Measurements from ENCODE around the gene CNIH4. TPM values are rescaled to one million over a fixed set of nuclear protein-coding genes. Genes with fewer than 3 reads are reported as not detected.

Gene CNIH4
- total RNA-seq (10 to 100 TPM; 11.9 to 22.2 TPM), polyA plus RNA-seq (10 to 100 TPM; 36.1 to 40.2 TPM)

GRCh38 chr1:224356685-224357625 lies at the start of gene CNIH4:
Gene CNIH4 (plus strand): TSS chr1:224356879. CDS start chr1:224356925, 46 bp downstream.
- DNase-seq (ENCODE audit: low spot score) = peak; percentile 87
- H3K4me1 ChIP-seq (ENCODE audit: control insufficient read depth in 4 of 4, insufficient read depth in 4 of 4, low read length in 3 of 4) = peaks cover 0 to 10% (median 4%) of the 10 kb centered on the region in 4 donors
- H3K9me3 ChIP-seq (ENCODE audit: control insufficient read depth in 4 of 4, low read length in 3 of 4) = no peaks in the 10 kb centered on the region
- peak within 1 kb of the TSS; percentile 55 to 87 for H3K27ac ChIP-seq (ENCODE audit: low read depth in 1 of 2, low read length in 2 of 2)
- peak within 1 kb of the TSS; percentile 76 to 96 (median 95) for H3K4me3 ChIP-seq (ENCODE audit: low read depth in 1 of 3, low read length in 3 of 3)
- WGBS = under 1% methylated on average over 78 of the region's 78 CpGs
- H3K36me3 ChIP-seq (ENCODE audit: control insufficient read depth in 4 of 4, insufficient read depth in 3 of 4, low read depth in 1 of 4, low read length in 3 of 4) = no peaks in the 10 kb centered on the region
- H3K9ac ChIP-seq (ENCODE audit: low read depth in 1 of 2, low read length in 2 of 2) = peak within 1 kb of the TSS; percentile 41 to 53
- no peaks in the 10 kb centered on the region for H3K27me3 ChIP-seq (ENCODE audit: control insufficient read depth in 4 of 4, insufficient read depth in 4 of 4, low read length in 3 of 4)
- TF ChIP-seq, protein P1, sequence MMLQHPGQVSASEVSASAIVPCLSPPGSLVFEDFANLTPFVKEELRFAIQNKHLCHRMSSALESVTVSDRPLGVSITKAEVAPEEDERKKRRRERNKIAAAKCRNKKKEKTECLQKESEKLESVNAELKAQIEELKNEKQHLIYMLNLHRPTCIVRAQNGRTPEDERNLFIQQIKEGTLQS (IDR thresholded peaks at IDR 0.05) = no peak
- TF ChIP-seq, protein P2, sequence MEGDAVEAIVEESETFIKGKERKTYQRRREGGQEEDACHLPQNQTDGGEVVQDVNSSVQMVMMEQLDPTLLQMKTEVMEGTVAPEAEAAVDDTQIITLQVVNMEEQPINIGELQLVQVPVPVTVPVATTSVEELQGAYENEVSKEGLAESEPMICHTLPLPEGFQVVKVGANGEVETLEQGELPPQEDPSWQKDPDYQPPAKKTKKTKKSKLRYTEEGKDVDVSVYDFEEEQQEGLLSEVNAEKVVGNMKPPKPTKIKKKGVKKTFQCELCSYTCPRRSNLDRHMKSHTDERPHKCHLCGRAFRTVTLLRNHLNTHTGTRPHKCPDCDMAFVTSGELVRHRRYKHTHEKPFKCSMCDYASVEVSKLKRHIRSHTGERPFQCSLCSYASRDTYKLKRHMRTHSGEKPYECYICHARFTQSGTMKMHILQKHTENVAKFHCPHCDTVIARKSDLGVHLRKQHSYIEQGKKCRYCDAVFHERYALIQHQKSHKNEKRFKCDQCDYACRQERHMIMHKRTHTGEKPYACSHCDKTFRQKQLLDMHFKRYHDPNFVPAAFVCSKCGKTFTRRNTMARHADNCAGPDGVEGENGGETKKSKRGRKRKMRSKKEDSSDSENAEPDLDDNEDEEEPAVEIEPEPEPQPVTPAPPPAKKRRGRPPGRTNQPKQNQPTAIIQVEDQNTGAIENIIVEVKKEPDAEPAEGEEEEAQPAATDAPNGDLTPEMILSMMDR (IDR thresholded peaks at IDR 0.05; ENCODE audit: low read depth, low read length, missing input control) = no peak
- TF ChIP-seq, protein P3, sequence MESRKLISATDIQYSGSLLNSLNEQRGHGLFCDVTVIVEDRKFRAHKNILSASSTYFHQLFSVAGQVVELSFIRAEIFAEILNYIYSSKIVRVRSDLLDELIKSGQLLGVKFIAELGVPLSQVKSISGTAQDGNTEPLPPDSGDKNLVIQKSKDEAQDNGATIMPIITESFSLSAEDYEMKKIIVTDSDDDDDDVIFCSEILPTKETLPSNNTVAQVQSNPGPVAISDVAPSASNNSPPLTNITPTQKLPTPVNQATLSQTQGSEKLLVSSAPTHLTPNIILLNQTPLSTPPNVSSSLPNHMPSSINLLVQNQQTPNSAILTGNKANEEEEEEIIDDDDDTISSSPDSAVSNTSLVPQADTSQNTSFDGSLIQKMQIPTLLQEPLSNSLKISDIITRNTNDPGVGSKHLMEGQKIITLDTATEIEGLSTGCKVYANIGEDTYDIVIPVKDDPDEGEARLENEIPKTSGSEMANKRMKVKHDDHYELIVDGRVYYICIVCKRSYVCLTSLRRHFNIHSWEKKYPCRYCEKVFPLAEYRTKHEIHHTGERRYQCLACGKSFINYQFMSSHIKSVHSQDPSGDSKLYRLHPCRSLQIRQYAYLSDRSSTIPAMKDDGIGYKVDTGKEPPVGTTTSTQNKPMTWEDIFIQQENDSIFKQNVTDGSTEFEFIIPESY (IDR thresholded peaks at IDR 0.05) = peak; percentile 28
- TF ChIP-seq FOXA2 (IDR thresholded peaks at IDR 0.05) (no peak), RAD21 (IDR thresholded peaks at IDR 0.05) (peak in 1 of 2 donors; percentile 7), RXRA (IDR thresholded peaks at IDR 0.05) (no peak), FOXA1 (IDR thresholded peaks at IDR 0.05) (no peak), EGR1 (IDR thresholded peaks at IDR 0.05; ENCODE audit: low read depth in 2 of 2) (no peak), HNF4G (IDR thresholded peaks at IDR 0.05) (no peak), JUND (IDR thresholded peaks at IDR 0.05) (peak in 1 of 2 donors; percentile 10), TAF1 (conservative IDR thresholded peaks at IDR 0.05) (no peak), NR2F2 (IDR thresholded peaks at IDR 0.05) (no peak), HNF4A (conservative IDR thresholded peaks at IDR 0.05) (no peak), YY1 (IDR thresholded peaks at IDR 0.05) (peak; percentile 85), MAX (IDR thresholded peaks at IDR 0.05) (no peak), GABPA (IDR thresholded peaks at IDR 0.05 in 1 of 2, conservative IDR thresholded peaks at IDR 0.05 in 1 of 2) (peak in 1 of 2 donors; percentile 51), SP1 (IDR thresholded peaks at IDR 0.05) (peak; percentile 23)
- TF ChIP-seq, protein P4, sequence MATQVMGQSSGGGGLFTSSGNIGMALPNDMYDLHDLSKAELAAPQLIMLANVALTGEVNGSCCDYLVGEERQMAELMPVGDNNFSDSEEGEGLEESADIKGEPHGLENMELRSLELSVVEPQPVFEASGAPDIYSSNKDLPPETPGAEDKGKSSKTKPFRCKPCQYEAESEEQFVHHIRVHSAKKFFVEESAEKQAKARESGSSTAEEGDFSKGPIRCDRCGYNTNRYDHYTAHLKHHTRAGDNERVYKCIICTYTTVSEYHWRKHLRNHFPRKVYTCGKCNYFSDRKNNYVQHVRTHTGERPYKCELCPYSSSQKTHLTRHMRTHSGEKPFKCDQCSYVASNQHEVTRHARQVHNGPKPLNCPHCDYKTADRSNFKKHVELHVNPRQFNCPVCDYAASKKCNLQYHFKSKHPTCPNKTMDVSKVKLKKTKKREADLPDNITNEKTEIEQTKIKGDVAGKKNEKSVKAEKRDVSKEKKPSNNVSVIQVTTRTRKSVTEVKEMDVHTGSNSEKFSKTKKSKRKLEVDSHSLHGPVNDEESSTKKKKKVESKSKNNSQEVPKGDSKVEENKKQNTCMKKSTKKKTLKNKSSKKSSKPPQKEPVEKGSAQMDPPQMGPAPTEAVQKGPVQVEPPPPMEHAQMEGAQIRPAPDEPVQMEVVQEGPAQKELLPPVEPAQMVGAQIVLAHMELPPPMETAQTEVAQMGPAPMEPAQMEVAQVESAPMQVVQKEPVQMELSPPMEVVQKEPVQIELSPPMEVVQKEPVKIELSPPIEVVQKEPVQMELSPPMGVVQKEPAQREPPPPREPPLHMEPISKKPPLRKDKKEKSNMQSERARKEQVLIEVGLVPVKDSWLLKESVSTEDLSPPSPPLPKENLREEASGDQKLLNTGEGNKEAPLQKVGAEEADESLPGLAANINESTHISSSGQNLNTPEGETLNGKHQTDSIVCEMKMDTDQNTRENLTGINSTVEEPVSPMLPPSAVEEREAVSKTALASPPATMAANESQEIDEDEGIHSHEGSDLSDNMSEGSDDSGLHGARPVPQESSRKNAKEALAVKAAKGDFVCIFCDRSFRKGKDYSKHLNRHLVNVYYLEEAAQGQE (IDR thresholded peaks at IDR 0.05) = no peak
